DMS114 treated with DMSO at 0.1 percent for 48 hours (cell line): ENCODE measurements around the gene P2RX6.
"Not testable (repeated sequence)": the region's sequence is repeated elsewhere in the genome, so short reads cannot be mapped to it uniquely, and the experiment has no call there.

Source experiments
- DNase-seq: peaks from one replicate; lab custom pipeline; 2025; ENCODE audit not compliant: unreplicated experiment; lab: John Stamatoyannopoulos, UW

The P2RX6 gene

GRCh38 chr22:21014726-21015465 is at the start of gene P2RX6:
TSS of gene P2RX6 (plus strand) at chr22:21015165. CDS start at chr22:21015175, 10 bp downstream.
- no peak for DNase-seq

GRCh38 chr22:20965888-20966855 is 48.8 kb upstream of the P2RX6 start:
- DNase-seq, result no peak

GRCh38 chr22:20966883-20967696 is 47.9 kb upstream of the P2RX6 start, which contains the start of gene AIFM3:
TSS of gene AIFM3 (plus strand) at chr22:20967255. CDS start at chr22:20967945, 690 bp downstream.
- DNase-seq, result no peak

GRCh38 chr22:20967697-20968211 is 47.2 kb upstream of the P2RX6 start:
- DNase-seq, result no peak

GRCh38 chr22:20968281-20968977 is 46.5 kb upstream of the P2RX6 start:
- DNase-seq, result no peak

- no peak for DNase-seq
These were observed 43.9 kb upstream of the P2RX6 start for GRCh38 chr22:20970939-20971657.

GRCh38 chr22:20972014-20972694 is 42.8 kb upstream of the P2RX6 start:
- not testable (repeated sequence) for DNase-seq

GRCh38 chr22:20972933-20973577 is 41.9 kb upstream of the P2RX6 start:
- no peak for DNase-seq

GRCh38 chr22:20973634-20974286 is 41.2 kb upstream of the P2RX6 start:
- no peak for DNase-seq

- DNase-seq, result no peak
These were observed 40.5 kb upstream of the P2RX6 start for GRCh38 chr22:20974336-20974955.

GRCh38 chr22:20975541-20976290 is 39.2 kb upstream of the P2RX6 start:
- DNase-seq, result no peak

GRCh38 chr22:20976291-20976877 is 38.6 kb upstream of the P2RX6 start:
- no peak for DNase-seq

- no peak for DNase-seq
These were observed 37.9 kb upstream of the P2RX6 start for GRCh38 chr22:20977019-20977418.

- DNase-seq, result no peak
These were observed 37.3 kb upstream of the P2RX6 start for GRCh38 chr22:20977516-20978170.

GRCh38 chr22:20978419-20978818 is 36.5 kb upstream of the P2RX6 start:
- DNase-seq, result no peak
